NCI-H524 treated with DMSO at 0.1 percent for 48 hours (cell line): ENCODE data around the gene ZNF750.

Source experiments
- DNase-seq: peaks from one replicate; lab custom pipeline; 2025; lab: John Stamatoyannopoulos, UW

Gene ZNF750

DNA sequence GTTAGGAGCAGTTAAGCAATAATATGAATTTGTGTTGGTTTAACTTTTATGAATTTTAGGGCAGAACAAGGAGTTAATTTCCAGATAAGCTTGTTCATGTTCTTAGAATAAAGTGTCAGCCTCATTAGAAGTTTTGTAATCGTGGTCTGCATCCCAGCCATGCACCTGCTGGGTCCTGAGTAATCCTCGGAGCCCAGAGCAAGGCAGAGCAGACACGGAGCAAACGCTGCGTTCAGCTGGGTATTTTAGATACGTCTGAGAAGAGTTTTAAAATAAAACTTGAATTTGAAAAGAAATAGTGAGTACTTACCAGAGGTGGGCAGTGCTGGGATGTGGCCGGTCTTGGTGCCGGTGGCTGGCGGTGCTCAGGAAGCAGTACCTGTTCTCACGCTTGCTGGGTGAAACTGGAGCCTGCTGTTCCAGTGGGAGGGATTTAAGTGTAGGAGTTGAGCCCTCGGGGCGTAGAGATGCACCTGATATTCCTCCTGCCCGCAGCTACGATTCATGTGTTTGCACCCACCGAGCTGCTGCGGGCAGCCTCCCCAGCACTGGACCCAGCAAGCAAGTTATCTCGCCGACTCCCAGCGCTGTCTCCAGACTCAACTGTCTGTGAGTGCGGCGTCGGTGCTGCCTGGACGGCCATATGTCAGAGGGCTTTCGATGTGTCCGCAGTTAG, at the start of gene ZNF750:
Gene ZNF750, minus strand, starts transcription at position 406 of the 676 bp plus-strand sequence. CDS start 7,568 bp downstream, outside the sequence.
- no peak for DNase-seq

- DNase-seq = no peak
Observed at GRCh38 chr17:82888583-82889495, 49.0 kb upstream of the ZNF750 start.

DNA sequence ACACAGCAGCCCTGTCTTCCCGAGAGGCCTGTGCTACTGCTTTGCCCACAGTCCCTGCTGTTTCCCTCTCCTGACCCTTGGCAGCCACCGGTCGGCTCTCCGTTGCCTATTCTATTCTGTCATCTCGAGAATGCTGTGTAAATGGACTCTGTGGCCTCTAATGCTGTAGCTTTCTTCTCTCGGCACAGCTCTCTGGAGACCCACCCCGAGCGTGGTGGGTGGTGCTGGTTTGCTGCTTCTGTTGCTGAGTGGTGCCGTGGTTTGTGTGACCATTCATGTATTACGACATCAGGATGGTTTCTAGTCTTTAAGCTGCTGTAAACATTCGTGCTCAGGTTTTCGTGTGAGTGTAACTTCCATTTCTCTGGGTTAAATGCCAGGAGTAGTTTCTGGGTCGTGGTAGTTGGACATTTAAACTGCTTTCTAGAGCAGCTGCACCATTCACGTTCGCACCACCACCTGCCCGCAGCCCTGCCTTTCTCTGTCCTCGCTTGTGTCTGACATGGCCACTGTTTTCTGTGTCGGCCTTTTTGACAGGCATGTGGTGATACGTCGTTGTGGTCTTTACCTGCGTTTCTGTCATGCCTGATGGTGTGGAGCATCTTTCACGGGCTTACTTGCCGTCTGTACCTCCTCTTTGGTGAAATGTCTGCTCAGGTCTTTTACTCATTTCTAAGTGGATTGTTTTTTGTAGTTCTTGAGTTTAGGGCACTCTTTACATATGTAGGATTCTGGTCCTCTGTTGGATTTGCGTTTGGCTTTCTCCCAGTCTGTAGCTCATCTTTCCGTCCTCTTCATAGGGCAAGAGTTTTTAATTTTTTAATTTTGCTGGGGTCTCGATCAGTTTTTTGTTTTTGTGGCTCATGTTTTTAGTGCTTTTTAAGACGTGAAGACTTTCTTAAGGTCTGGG, 47.7 kb upstream of the ZNF750 start:
- no peak for DNase-seq

GRCh38 chr17:82884970-82885353, 45.1 kb upstream of the ZNF750 start:
- DNase-seq = no peak

DNA sequence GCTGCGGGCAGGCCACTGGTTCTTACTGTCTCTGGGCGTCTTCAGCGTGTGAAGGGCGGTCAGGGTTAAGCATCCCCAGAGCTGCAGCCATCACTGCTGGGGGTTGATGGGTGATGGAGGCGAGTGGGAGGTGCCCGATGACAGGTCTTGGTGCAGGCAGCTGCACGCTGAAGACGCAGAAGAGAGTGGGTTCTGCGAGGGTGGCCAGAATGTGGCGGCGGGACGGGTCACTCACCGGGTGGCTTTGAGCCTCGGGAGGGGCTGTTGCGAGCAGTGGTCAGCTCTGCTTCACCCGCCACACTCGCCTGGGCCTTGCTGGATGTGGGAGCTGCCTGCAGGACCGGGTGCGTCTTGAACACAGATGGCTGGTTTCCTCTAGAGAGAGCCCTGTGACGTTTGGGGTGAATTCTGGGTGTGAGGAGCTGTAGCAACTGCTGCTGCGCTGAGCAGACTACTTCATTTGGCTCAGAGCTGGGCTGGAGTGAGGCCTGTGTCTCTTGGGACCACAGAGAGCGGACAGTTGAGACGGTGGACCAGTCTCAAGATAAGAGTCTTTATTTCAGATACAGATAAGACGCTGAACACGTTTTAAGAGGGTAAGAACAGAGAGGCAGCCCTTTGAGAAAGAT, 44.6 kb upstream of the ZNF750 start:
- no peak for DNase-seq

DNA sequence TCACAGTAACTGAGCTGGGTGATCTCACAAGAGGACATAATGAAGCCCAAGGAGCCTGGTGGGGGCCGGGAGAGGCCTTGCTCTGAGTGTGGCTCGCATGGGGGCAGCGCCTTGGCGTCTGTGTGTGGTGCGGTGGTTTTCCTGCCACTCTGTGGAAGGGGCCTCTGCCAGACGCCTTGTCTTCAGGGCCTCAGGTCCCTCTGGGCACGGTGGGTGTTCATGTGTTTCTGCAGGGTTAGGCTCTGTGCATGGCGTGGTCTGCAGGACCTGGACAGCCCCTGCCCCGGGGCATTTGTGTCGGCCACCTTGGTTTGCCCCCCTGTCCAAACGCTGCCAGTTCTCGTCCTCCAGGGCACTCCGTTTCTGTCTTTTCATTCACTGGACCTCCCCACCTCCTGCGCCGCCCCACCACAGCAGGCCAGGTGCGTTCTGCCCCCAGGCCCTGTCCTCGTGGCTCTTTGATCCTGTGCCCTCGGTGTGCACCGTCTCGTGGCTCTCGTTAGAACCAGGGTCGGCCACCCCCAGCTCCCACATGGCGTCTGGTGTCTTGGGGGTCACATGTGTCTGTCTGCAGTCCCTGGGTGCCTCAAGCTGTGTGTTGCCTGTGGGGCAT, 43.7 kb upstream of the ZNF750 start:
- DNase-seq = no peak

GRCh38 chr17:82882715-82883418, 43.0 kb upstream of the ZNF750 start:
- DNase-seq = no peak

GRCh38 chr17:82881900-82882714, 42.3 kb upstream of the ZNF750 start:
- no peak for DNase-seq

DNA sequence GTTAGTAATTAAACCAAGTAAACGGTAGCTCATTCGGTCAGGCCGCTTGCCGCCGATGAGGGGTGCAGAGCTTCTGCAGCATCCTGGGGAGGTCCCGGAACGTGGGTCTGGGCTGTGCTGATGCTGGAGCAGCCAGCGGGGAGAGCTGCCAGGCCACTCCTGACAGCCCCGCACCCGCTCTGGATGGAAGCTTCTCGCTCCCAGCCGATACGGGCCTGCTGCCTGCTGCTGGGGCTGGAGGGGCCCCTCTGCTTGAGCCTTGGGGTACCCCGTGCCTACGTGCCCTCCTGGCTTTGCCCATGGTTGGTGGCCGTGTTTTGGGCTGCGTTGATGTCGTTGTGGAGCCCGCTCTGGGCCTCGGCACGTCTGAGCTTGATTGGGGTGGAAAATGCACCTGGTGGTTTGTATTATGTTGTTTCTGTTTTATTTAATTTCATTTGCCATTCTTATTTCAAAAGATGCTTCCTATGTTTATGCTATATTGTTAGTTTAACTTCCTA, 41.6 kb upstream of the ZNF750 start:
- no peak for DNase-seq

DNA sequence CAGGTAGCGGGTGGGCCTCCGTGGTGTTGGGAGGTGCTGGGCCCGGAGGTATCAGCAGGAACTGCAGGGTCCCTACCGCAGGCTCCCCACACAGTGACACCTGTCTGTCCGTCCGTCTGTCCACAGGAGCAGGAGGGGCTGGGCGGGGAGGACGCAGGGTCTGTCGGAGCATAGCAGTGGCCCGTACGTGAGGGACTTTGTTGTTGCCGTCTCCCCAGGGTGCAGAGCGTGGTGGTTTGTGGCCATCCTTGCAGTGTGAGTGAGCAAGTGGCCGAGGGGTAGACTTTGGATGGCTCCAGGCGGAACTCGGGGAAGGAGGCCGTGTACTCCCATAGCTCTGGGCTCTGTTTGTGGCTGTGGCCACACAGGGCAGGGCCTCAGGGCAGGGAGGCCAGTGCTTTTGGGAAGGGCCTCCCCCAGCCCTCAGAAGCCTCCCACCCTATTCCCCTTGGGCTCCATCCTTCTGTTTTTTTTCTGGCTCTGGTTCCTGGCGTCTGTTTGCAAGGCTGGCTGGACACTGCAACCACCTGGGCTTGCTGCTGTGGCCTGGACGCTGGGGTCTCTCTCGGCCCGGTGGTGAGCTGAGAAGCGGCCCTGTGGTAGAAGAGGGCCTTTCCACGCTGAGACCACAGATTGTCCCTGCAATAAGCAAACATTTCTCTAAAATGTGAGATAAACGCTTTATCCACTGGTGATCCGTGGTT, 41.0 kb upstream of the ZNF750 start:
- DNase-seq = no peak

DNA sequence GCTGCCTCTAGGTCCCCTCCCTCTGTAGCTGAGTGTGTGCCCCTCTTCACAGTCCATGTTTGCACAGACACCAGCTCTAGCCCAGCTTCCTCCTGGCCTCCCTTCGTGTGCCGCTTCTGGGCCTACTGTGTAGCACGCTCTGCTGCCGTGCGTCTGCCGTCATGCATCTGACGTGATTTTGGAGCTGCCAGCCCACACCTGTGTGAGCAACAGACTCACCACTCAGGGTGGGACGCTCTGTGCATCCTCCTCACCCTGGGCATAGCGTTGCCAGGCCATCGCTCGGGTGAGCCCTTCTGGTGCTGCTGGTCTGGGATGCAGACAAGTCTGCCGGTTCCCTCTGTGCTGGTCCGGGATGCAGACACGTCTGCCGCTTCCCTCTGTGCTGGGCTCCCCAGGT, 39.4 kb upstream of the ZNF750 start:
- no peak for DNase-seq

- no peak for DNase-seq
Observed at GRCh38 chr17:82878527-82878926, 38.7 kb upstream of the ZNF750 start.

GRCh38 chr17:82876602-82877379, 37.0 kb upstream of the ZNF750 start:
- no peak for DNase-seq

DNA sequence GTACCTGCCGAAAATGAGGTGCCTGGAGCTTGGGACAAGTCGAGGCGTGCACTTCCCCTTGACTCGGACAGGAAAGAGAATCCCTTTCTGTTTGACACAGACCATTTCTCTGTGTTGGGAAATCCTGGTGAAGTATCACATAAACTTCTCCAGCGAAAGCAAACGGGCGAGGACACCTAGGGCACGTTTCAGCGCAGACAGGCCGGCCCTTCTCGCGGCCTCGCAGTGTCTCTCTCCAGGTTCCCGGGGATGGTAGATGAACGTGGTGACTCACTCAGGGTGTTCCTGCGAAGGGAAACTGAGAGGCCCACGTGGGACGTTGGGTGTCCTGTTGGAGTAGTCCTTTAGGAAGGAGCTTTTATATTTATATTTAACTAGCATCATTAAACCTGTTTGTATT, 36.3 kb upstream of the ZNF750 start:
- DNase-seq = no peak

DNA sequence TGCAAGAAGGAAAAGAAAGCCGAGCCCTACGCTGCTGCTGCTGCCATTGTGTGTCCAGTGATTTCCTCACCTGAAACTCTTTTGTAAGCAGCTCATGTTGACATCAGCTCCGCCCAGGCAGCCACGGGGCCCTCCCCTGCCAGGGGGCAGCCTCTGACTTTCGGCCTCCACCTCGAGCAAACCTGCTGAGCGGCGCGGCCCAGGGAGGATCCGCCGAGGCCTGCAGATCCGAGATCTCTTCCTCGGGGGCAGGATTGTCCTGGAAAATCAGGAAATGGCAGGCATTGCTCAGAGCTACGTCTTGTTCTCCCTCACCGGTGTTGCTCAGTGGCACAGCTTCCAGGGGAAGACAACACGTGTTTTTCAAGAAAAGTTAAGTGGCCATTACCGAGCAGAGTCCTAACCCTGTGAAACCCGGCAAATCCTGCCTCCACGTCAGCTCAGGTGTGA, 35.6 kb upstream of the ZNF750 start:
- DNase-seq = no peak

DNA sequence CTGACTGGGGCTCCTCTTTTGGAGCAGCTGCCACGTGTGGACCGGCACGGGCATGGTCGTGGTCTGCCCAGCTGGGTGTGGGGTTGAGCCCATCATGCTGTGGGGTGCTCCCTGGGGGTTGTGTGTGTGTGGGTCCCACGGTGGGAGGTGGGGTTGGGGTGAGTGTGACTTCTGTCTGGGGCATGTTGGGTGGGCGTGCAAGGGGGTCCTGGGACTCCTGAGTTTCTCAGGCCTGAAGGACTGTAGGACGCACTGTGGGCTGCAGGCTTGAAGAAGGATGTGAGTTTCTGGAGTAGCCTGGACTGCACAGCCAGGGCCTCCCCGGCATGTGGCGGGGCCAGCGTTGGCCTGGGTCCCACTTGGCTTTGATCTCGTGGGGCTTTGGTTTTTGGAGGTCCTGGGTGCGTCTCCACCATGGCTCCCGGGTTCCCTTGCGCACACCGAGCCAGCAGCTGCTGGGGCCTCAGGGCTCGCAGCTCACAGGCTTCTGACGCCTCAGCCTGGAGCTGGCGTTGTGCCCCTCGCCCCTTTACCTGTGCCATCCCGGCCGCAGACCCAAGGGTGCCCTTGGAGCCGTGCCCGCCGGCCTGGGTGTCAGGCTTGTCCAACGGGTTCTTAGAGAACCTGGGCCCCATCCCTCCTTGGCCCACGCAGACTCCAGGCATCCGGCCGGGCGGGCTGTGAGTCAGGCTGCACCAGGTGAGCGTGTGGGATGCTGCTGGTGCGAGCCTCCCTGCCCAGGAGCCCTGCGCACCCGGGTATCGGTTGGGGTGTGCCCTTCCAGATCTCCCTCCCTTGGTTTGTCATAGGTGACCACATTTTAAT, 34.4 kb upstream of the ZNF750 start:
- no peak for DNase-seq

GRCh38 chr17:82873521-82873920, 33.7 kb upstream of the ZNF750 start:
- no peak for DNase-seq
